ENCODE data around the gene IRX3.

The IRX3 gene

GRCh38 chr16:54286366-54287130, at the start of gene IRX3:
Gene IRX3, minus strand, starts transcription at chr16:54286787. Its CDS starts 737 bp downstream, at chr16:54286050.
- DNase-seq = no peak

- no peak for DNase-seq
Observed at GRCh38 chr16:54335230-54335629, 48.6 kb upstream of the IRX3 start.

GRCh38 chr16:54334208-54334607, 47.6 kb upstream of the IRX3 start:
- no peak for DNase-seq

GRCh38 chr16:54331241-54332002, 44.8 kb upstream of the IRX3 start:
- no peak for DNase-seq

GRCh38 chr16:54327609-54328008, 41.0 kb upstream of the IRX3 start:
- no peak for DNase-seq

- no peak for DNase-seq
Observed at GRCh38 chr16:54326266-54326662, 39.7 kb upstream of the IRX3 start.

GRCh38 chr16:54325616-54326265, 39.2 kb upstream of the IRX3 start:
- no peak for DNase-seq

- no peak for DNase-seq
Observed at GRCh38 chr16:54324716-54325115, 38.1 kb upstream of the IRX3 start.

GRCh38 chr16:54320697-54321340, 34.2 kb upstream of the IRX3 start:
- DNase-seq = no peak

- DNase-seq = no peak
Observed at GRCh38 chr16:54318941-54319340, 32.4 kb upstream of the IRX3 start.

- DNase-seq = no peak
Observed at GRCh38 chr16:54317101-54317611, 30.6 kb upstream of the IRX3 start.

GRCh38 chr16:54316095-54316889, 29.7 kb upstream of the IRX3 start:
- DNase-seq = no peak

- DNase-seq = no peak
Observed at GRCh38 chr16:54313789-54314188, 27.2 kb upstream of the IRX3 start.

GRCh38 chr16:54312502-54312991, 26.0 kb upstream of the IRX3 start:
- no peak for DNase-seq

GRCh38 chr16:54309341-54309740, 22.8 kb upstream of the IRX3 start:
- DNase-seq = no peak

GRCh38 chr16:54305080-54305479, 18.5 kb upstream of the IRX3 start:
- no peak for DNase-seq

- no peak for DNase-seq
Observed at GRCh38 chr16:54303613-54304012, 17.0 kb upstream of the IRX3 start.

- DNase-seq = no peak
Observed at GRCh38 chr16:54297154-54297553, 10.6 kb upstream of the IRX3 start.

- DNase-seq = no peak
Observed at GRCh38 chr16:54296543-54296942, 10.0 kb upstream of the IRX3 start.

- no peak for DNase-seq
Observed at GRCh38 chr16:54291656-54292487, 5.3 kb upstream of the IRX3 start.

All from CD4-positive, alpha-beta T cell treated with Interferon alpha-2 for 1 hour (primary cell).